HCT116 (cell line): ENCODE results near the gene GBX1. TPM values are rescaled to one million over a fixed set of nuclear protein-coding genes. Genes with fewer than 3 reads are reported as not detected.

Experiments
- ATAC-seq: fragments of 200-7000 bp; cut with Tn5 transposase; 2 replicates; pipeline ENCODE4 v1.9.1; 2020; ENCODE audit warnings: mild to moderate bottlenecking, moderate library complexity
- BruUV-seq: library from RNA; stranded (reverse); fragments of 400-500 nt; replicated peaks from 2 replicates; lab custom pipeline; 2021; lab: Mats Ljungman, UMichigan
- CTCF ChIA-PET: fragments of 300-600 bp; sonication (Branson Sonifier 250); formaldehyde crosslinking; loops from one replicate; lab custom pipeline; 2021; ENCODE audit warnings: antibody characterized with exemption; lab: Charles Lee
- POLR2A ChIA-PET: fragments of 300-600, 350-600 bp; sonication (Branson Sonifier 250); formaldehyde crosslinking; loops from one replicate; lab custom pipeline; 2021; ENCODE audit warnings: antibody characterized with exemption; lab: Charles Lee
- RAD21 ChIA-PET, 2 experiments: fragments of 300-600 bp; sonication (Branson Sonifier 250); formaldehyde crosslinking; loops; one replicate each; lab custom pipeline; 2023; ENCODE audit warnings: low total read pairs in 2 of 2; ENCODE audit not compliant: uncharacterized antibody in 2 of 2, unreplicated experiment in 2 of 2, low non-redundant PET in 1 of 2; lab: Charles Lee
- DNase-seq: peaks from one replicate; pipeline ENCODE4 v3.0.0-alpha.2; 2010; ENCODE audit warnings: low read depth, low spot score
- H2AFZ ChIP-seq: fragments of 200-600 bp; shearing (Covaris generic), sonication (generic); 2 replicates; pipeline ENCODE4 v1.6.1; 2017; ENCODE audit warnings: low read depth, mixed run types, mixed read lengths, antibody characterized with exemption, low read length; ENCODE audit not compliant: poor library complexity, severe bottlenecking
- H3K27ac ChIP-seq: 2 replicates; pipeline ENCODE4 v1.5.1; 2012; ENCODE audit warnings: low read depth, low read length
- H3K27me3 ChIP-seq: fragments of 200-600 bp; sonication (generic); 2 replicates; pipeline ENCODE4 v1.6.1; 2016; ENCODE audit warnings: mixed run types, low read length, mixed read lengths; ENCODE audit not compliant: insufficient read depth
- H3K36me3 ChIP-seq, 2 experiments: fragments of 200-500 bp in 1 of 2; fragments of 200-600 bp in 1 of 2; sonication (Bioruptor generic) in 1 of 2; sonication (generic) in 1 of 2; 2 replicates each; pipeline versions ENCODE4 v1.5.1 to v1.6.1; 2014 to 2016; ENCODE audit warnings: low read length in 2 of 2, inconsistent platforms in 1 of 2, mixed read lengths in 1 of 2, mixed run types in 1 of 2; ENCODE audit not compliant: insufficient read depth in 2 of 2, control insufficient read depth in 1 of 2
- H3K4me1 ChIP-seq, 2 experiments: fragments of 200-600 bp in 1 of 2; sonication (generic) in 1 of 2; 2 replicates each; pipeline versions ENCODE4 v1.5.1 to v1.6.1; 2012 to 2017; ENCODE audit warnings: low read length in 2 of 2, inconsistent platforms in 1 of 2, mild to moderate bottlenecking in 1 of 2, mixed read lengths in 1 of 2, mixed run types in 1 of 2, moderate library complexity in 1 of 2; ENCODE audit not compliant: insufficient read depth in 2 of 2, control insufficient read depth in 1 of 2
- H3K4me2 ChIP-seq: fragments of 200-600 bp; sonication (generic); 2 replicates; pipeline ENCODE4 v1.6.1; 2017; ENCODE audit warnings: mixed run types, low read length, mixed read lengths
- H3K4me3 ChIP-seq, 2 experiments: fragments of 200-600 bp in 1 of 2; sonication (generic) in 1 of 2; replicated peaks in 1 of 2; 2 replicates each; pipeline ENCODE4 v1.5.1; 2011 to 2016; ENCODE audit warnings: low read length in 2 of 2, control low read depth in 1 of 2, low read depth in 1 of 2, mild to moderate bottlenecking in 1 of 2, mixed read lengths in 1 of 2, mixed run types in 1 of 2
- H3K79me2 ChIP-seq: fragments of 200-600 bp; sonication (generic); 2 replicates; pipeline ENCODE4 v1.6.1; 2017; ENCODE audit warnings: mild to moderate bottlenecking, mixed run types, low read length, moderate library complexity, mixed read lengths; ENCODE audit not compliant: insufficient read depth
- H3K9ac ChIP-seq: fragments of 200-600 bp; sonication (generic); 2 replicates; pipeline ENCODE4 v1.6.1; 2016; ENCODE audit warnings: low read length, mixed read lengths
- H3K9me2 ChIP-seq: fragments of 200-600 bp; sonication (generic), shearing (Covaris generic); 2 replicates; pipeline ENCODE4 v1.6.1; 2017; ENCODE audit warnings: mixed run types, mild to moderate bottlenecking, moderate library complexity; ENCODE audit not compliant: insufficient read depth
- H3K9me3 ChIP-seq, 2 experiments: fragments of 200-500 bp in 1 of 2; fragments of 200-600 bp in 1 of 2; sonication (Bioruptor generic) in 1 of 2; sonication (generic) in 1 of 2; 2 replicates each; pipeline ENCODE4 v1.6.1; 2014 to 2017; ENCODE audit warnings: low read length in 2 of 2, mixed read lengths in 2 of 2, inconsistent platforms in 1 of 2, low read depth in 1 of 2, mild to moderate bottlenecking in 1 of 2, mixed run types in 1 of 2, moderate library complexity in 1 of 2; ENCODE audit not compliant: control insufficient read depth in 1 of 2, insufficient read depth in 1 of 2
- H4K20me1 ChIP-seq: fragments of 200-600 bp; sonication (generic), shearing (Covaris generic); 2 replicates; pipeline ENCODE4 v1.6.1; 2017; ENCODE audit warnings: mixed run types, mild to moderate bottlenecking, moderate library complexity; ENCODE audit not compliant: insufficient read depth
- CBX3 ChIP-seq: IDR thresholded peaks from 2 replicates; pipeline ENCODE4 v1.6.1; 2012; ENCODE audit warnings: low read depth
- CEBPB ChIP-seq: IDR thresholded peaks from 2 replicates; pipeline ENCODE4 v1.6.1; 2012; ENCODE audit warnings: low read depth
- EGR1 ChIP-seq: IDR thresholded peaks from 2 replicates; pipeline ENCODE4 v1.6.1; 2012; ENCODE audit warnings: low read depth
- ELF1 ChIP-seq: IDR thresholded peaks from 2 replicates; pipeline ENCODE4 v1.6.1; 2012; ENCODE audit warnings: low read depth, borderline replicate concordance
- EZH2 ChIP-seq: fragments of 200-600 bp; sonication (generic); IDR thresholded peaks from 2 replicates; pipeline ENCODE4 v1.6.1; 2017; ENCODE audit warnings: antibody characterized with exemption, mixed run types
- FOSL1 ChIP-seq: IDR thresholded peaks from 2 replicates; pipeline ENCODE4 v1.6.1; 2012; ENCODE audit warnings: low read depth
- JUND ChIP-seq: IDR thresholded peaks from 2 replicates; pipeline ENCODE4 v1.6.1; 2012
- POLR2A ChIP-seq: IDR thresholded peaks from 2 replicates; pipeline ENCODE4 v1.7.0; 2011; ENCODE audit warnings: borderline replicate concordance; ENCODE audit not compliant: insufficient read depth, insufficient read length; ENCODE audit errors: extremely low read depth
- POLR2AphosphoS5 ChIP-seq: IDR thresholded peaks from 2 replicates; pipeline ENCODE4 v1.6.1; 2011; ENCODE audit warnings: mild to moderate bottlenecking, low read depth, low read length, moderate library complexity
- RAD21 ChIP-seq: IDR thresholded peaks from 2 replicates; pipeline ENCODE4 v1.6.1; 2012; ENCODE audit warnings: low read depth, mild to moderate bottlenecking
- SIN3A ChIP-seq: IDR thresholded peaks from 2 replicates; pipeline ENCODE4 v1.6.1; 2012; ENCODE audit warnings: low read depth
- SP1 ChIP-seq: IDR thresholded peaks from 2 replicates; pipeline ENCODE4 v1.6.1; 2012; ENCODE audit warnings: low read depth
- SRF ChIP-seq: IDR thresholded peaks from 2 replicates; pipeline ENCODE4 v1.6.1; 2012; ENCODE audit warnings: low read depth
- TCF7L2 ChIP-seq: IDR thresholded peaks from 2 replicates; pipeline ENCODE4 v1.7.0; 2011; ENCODE audit warnings: borderline replicate concordance, inconsistent platforms; ENCODE audit not compliant: insufficient read depth, insufficient read length; ENCODE audit errors: extremely low read depth
- YY1 ChIP-seq: IDR thresholded peaks from 2 replicates; pipeline ENCODE4 v1.6.1; 2011; ENCODE audit warnings: low read length, low read depth, moderate library complexity, mild to moderate bottlenecking; ENCODE audit not compliant: insufficient replicate concordance; ENCODE audit errors: extremely low read depth
- ZFX ChIP-seq: fragments of 450-650 bp; IDR thresholded peaks from 2 replicates; pipeline ENCODE4 v1.6.1; 2017
- intact Hi-C: fragments of 100-400 bp; cut with micrococcal nuclease; formaldehyde crosslinking; loops from 2 replicates; pipeline ENCODE4 v1.10.0; 2022
- total RNA-seq: library from RNA; stranded (reverse); gene quantifications from one replicate; pipeline ENCODE4 v1.2.1, GENCODE V29; 2021; ENCODE audit not compliant: unreplicated experiment
- TF ChIP-seq, protein P1 (sequence below): IDR thresholded peaks from 2 replicates; pipeline ENCODE4 v1.6.1; 2012
- TF ChIP-seq, protein P2 (sequence below): IDR thresholded peaks from 2 replicates; pipeline ENCODE4 v1.6.1; 2012
- TF ChIP-seq, protein P3 (sequence below), 3 experiments: fragments of 200-600 bp in 1 of 3; sonication (generic) in 1 of 3; IDR thresholded peaks in 2 of 3; conservative IDR thresholded peaks in 1 of 3; 2 replicates each; pipeline ENCODE4 v1.5.1; 2012 to 2017; ENCODE audit warnings: low read depth in 2 of 3, low read length in 2 of 3, antibody characterized with exemption in 1 of 3, borderline replicate concordance in 1 of 3, control low read depth in 1 of 3, mild to moderate bottlenecking in 1 of 3, mixed read lengths in 1 of 3, mixed run types in 1 of 3, moderate library complexity in 1 of 3; ENCODE audit not compliant: insufficient read depth in 1 of 3
- TF ChIP-seq, protein P4 (sequence below): IDR thresholded peaks from 2 replicates; pipeline ENCODE4 v1.6.1; 2012; ENCODE audit warnings: low read depth

Gene GBX1
- total RNA-seq, 1 experiment from 2014 or later = 0.86 TPM

DNA sequence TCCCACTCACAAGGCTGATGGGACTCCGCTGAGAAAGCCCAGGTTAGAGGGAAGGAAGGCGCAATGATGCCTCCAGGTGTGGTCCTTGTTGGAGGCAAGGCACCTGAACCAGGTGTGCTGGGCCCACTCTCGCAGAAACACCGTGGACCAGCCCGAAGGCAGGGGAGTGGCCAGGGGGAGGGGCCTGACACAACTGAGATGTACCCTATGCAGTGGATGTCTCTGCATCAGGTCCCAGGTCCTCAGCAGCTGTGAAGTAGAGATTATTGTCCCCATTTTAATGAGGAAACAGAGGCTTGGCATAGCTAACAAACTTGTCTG, 32.0 kb downstream of the GBX1 start:
- intact Hi-C loops = no loop called here
- peaks cover 3 to 15% of the 10 kb centered on the region in 2 experiments; a peak in 3 of 4 replicates for H3K36me3 ChIP-seq
- H4K20me1 ChIP-seq = no peaks in the 10 kb centered on the region
- TF ChIP-seq SRF (no peak), ELF1 (no peak), RAD21 (no peak), FOSL1 (no peak), SP1 (no peak), JUND (no peak), CEBPB (no peak), YY1 (no peak), EGR1 (no peak), EZH2 (no peak), SIN3A (no peak), ZFX (no peak), TCF7L2 (no peak), CBX3 (no peak), POLR2AphosphoS5 (no peak), POLR2A (no peak)
- TF ChIP-seq, protein P1, sequence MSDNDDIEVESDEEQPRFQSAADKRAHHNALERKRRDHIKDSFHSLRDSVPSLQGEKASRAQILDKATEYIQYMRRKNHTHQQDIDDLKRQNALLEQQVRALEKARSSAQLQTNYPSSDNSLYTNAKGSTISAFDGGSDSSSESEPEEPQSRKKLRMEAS = no peak
- TF ChIP-seq, protein P2, sequence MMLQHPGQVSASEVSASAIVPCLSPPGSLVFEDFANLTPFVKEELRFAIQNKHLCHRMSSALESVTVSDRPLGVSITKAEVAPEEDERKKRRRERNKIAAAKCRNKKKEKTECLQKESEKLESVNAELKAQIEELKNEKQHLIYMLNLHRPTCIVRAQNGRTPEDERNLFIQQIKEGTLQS = no peak
- TF ChIP-seq, protein P3, sequence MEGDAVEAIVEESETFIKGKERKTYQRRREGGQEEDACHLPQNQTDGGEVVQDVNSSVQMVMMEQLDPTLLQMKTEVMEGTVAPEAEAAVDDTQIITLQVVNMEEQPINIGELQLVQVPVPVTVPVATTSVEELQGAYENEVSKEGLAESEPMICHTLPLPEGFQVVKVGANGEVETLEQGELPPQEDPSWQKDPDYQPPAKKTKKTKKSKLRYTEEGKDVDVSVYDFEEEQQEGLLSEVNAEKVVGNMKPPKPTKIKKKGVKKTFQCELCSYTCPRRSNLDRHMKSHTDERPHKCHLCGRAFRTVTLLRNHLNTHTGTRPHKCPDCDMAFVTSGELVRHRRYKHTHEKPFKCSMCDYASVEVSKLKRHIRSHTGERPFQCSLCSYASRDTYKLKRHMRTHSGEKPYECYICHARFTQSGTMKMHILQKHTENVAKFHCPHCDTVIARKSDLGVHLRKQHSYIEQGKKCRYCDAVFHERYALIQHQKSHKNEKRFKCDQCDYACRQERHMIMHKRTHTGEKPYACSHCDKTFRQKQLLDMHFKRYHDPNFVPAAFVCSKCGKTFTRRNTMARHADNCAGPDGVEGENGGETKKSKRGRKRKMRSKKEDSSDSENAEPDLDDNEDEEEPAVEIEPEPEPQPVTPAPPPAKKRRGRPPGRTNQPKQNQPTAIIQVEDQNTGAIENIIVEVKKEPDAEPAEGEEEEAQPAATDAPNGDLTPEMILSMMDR (IDR thresholded peaks at IDR 0.05 in 2 of 3, conservative IDR thresholded peaks at IDR 0.05 in 1 of 3; ENCODE audit: borderline replicate concordance in 1 of 3, insufficient read depth in 1 of 3, low read depth in 2 of 3, low read length in 2 of 3) = no peak
- TF ChIP-seq, protein P4, sequence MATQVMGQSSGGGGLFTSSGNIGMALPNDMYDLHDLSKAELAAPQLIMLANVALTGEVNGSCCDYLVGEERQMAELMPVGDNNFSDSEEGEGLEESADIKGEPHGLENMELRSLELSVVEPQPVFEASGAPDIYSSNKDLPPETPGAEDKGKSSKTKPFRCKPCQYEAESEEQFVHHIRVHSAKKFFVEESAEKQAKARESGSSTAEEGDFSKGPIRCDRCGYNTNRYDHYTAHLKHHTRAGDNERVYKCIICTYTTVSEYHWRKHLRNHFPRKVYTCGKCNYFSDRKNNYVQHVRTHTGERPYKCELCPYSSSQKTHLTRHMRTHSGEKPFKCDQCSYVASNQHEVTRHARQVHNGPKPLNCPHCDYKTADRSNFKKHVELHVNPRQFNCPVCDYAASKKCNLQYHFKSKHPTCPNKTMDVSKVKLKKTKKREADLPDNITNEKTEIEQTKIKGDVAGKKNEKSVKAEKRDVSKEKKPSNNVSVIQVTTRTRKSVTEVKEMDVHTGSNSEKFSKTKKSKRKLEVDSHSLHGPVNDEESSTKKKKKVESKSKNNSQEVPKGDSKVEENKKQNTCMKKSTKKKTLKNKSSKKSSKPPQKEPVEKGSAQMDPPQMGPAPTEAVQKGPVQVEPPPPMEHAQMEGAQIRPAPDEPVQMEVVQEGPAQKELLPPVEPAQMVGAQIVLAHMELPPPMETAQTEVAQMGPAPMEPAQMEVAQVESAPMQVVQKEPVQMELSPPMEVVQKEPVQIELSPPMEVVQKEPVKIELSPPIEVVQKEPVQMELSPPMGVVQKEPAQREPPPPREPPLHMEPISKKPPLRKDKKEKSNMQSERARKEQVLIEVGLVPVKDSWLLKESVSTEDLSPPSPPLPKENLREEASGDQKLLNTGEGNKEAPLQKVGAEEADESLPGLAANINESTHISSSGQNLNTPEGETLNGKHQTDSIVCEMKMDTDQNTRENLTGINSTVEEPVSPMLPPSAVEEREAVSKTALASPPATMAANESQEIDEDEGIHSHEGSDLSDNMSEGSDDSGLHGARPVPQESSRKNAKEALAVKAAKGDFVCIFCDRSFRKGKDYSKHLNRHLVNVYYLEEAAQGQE = no peak
- H3K27me3 ChIP-seq = no peaks in the 10 kb centered on the region
- BruUV-seq = no TSS peak
- no peaks in the 10 kb centered on the region for H3K4me1 ChIP-seq
- no peak overlapping the region for H3K27ac ChIP-seq
- no peaks in the 10 kb centered on the region for H3K9me3 ChIP-seq
- POLR2A ChIA-PET = no interaction called here
- H2AFZ ChIP-seq = no peak overlapping the region
- H3K9me2 ChIP-seq = no peaks in the 10 kb centered on the region
- CTCF ChIA-PET = interaction anchor here (0.6 kb wide), 1 partner anchor 93 kb away, joined by 3 read pairs; no protein-coding TSS in a partner anchor
- RAD21 ChIA-PET = no interaction called here
- DNase-seq = no peak
- no peak overlapping the region for H3K9ac ChIP-seq
- ATAC-seq = no peak
- no peaks in the 10 kb centered on the region for H3K79me2 ChIP-seq
- no peak overlapping the region for H3K4me3 ChIP-seq
- no peak overlapping the region for H3K4me2 ChIP-seq
